Measurements from ENCODE around the gene RALB.
A peak's percentile ranks its signal among the peaks of the same experiment; 100 is the strongest.

RALB gene

GRCh38 chr2:120252225-120253020, at the start of gene RALB:
RALB (plus strand) TSS chr2:120252852; CDS start chr2:120278665, 25,813 bp downstream.
- DNase-seq (ENCODE audit: low spot score), result peak; percentile 99

- no peak for DNase-seq (ENCODE audit: low spot score)
These were observed 49.2 kb upstream of the RALB start for GRCh38 chr2:120203251-120204021.

GRCh38 chr2:120204022-120204405, 48.6 kb upstream of the RALB start:
- peak; percentile 28 for DNase-seq (ENCODE audit: low spot score)

- DNase-seq (ENCODE audit: low spot score), result no peak
These were observed 48.2 kb upstream of the RALB start for GRCh38 chr2:120204417-120204816.

GRCh38 chr2:120204945-120205670, 47.5 kb upstream of the RALB start:
- no peak for DNase-seq (ENCODE audit: low spot score)

- peak; percentile 39 for DNase-seq (ENCODE audit: low spot score)
These were observed 46.5 kb upstream of the RALB start for GRCh38 chr2:120206022-120206581.

GRCh38 chr2:120208381-120209353, 44.0 kb upstream of the RALB start:
- no peak for DNase-seq (ENCODE audit: low spot score)

- DNase-seq (ENCODE audit: low spot score), result no peak
These were observed 43.0 kb upstream of the RALB start for GRCh38 chr2:120209427-120210269.

GRCh38 chr2:120210270-120210693, 42.4 kb upstream of the RALB start:
- no peak for DNase-seq (ENCODE audit: low spot score)

- no peak for DNase-seq (ENCODE audit: low spot score)
These were observed 34.5 kb upstream of the RALB start for GRCh38 chr2:120218181-120218580.

- no peak for DNase-seq (ENCODE audit: low spot score)
These were observed 33.4 kb upstream of the RALB start for GRCh38 chr2:120219291-120219690.

- no peak for DNase-seq (ENCODE audit: low spot score)
These were observed 32.9 kb upstream of the RALB start for GRCh38 chr2:120219766-120220165.

GRCh38 chr2:120220756-120221155, 31.9 kb upstream of the RALB start:
- DNase-seq (ENCODE audit: low spot score), result no peak

- DNase-seq (ENCODE audit: low spot score), result no peak
These were observed 31.0 kb upstream of the RALB start for GRCh38 chr2:120221616-120222015.

- no peak for DNase-seq (ENCODE audit: low spot score)
These were observed 30.2 kb upstream of the RALB start for GRCh38 chr2:120222186-120223033.

GRCh38 chr2:120223034-120223912, 29.4 kb upstream of the RALB start, which contains the start of gene TMEM185B:
TMEM185B (minus strand) TSS chr2:120223400; CDS start chr2:120222976, 424 bp downstream.
- DNase-seq (ENCODE audit: low spot score), result peak; percentile 99

GRCh38 chr2:120224256-120224655, 28.4 kb upstream of the RALB start:
- no peak for DNase-seq (ENCODE audit: low spot score)

Measured in AG20443 (cell line).